ENCODE results near the gene PRXL2A.
A peak's percentile ranks its signal among the peaks of the same experiment; 100 is the strongest.
"Not testable (repeated sequence)": the region's sequence is repeated elsewhere in the genome, so short reads cannot be mapped to it uniquely, and the experiment has no call there.

PRXL2A gene

DNA sequence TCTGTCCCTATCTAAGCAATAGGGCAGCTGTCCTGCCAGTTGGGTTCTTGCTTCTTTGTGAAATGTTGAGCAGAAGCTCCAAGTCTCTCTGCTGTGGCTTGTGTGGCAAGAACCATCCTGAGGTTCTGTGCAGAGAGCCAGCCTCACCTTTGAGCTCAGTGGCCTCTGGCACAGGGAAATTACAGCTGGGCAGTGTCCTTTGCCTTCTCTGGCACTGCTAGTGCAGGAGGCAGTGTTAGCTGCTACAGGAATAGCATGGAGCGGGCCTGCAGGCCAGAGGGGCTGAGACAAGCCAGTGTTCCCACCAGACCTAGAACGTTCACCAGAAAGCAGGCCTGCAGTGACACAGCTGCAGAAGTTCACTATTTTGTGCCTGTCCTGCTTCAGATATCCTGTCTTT, 1.8 kb downstream of the PRXL2A start:
- no peak for DNase-seq (ENCODE audit: low read depth)
- H3K4me3 ChIP-seq (ENCODE audit: low read depth, low read length): no peak overlapping the region

- DNase-seq (ENCODE audit: low read depth): no peak
- no peak overlapping the region for H3K4me3 ChIP-seq (ENCODE audit: low read depth, low read length)
Measured at GRCh38 chr10:80410578-80411145, 2.3 kb downstream of the PRXL2A start.

- no peak overlapping the region for H3K4me3 ChIP-seq (ENCODE audit: low read depth, low read length)
- no peak for DNase-seq (ENCODE audit: low read depth)
Measured at GRCh38 chr10:80411267-80411668, 2.9 kb downstream of the PRXL2A start.

DNA sequence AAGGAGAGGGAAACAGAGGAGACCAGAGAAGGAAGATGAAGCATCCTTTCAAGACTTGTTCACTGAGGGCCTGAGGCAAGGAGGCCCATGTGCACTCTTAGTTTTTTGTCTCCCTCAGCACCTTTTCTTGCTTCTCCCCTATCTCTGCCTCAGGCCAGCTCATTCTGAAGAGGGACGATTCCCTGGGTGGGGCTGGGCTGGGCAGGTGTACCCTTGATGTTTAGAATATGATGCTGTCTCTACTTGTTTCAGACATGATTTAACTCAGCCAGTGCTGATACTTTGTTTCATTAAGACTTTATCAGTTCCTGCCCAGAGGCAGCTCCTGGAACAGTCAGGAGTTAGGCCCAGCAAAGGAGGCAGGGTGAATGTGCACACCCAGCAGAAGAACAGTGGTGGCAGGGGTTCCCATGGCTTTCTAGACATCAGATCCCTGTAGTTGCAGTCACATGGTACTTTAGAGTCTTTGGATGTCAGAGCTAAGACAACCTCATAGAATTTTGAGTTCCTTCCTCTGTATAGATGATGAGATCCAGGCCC, 3.4 kb downstream of the PRXL2A start:
- no peak for DNase-seq (ENCODE audit: low read depth)
- H3K4me3 ChIP-seq (ENCODE audit: low read depth, low read length): no peak overlapping the region

DNA sequence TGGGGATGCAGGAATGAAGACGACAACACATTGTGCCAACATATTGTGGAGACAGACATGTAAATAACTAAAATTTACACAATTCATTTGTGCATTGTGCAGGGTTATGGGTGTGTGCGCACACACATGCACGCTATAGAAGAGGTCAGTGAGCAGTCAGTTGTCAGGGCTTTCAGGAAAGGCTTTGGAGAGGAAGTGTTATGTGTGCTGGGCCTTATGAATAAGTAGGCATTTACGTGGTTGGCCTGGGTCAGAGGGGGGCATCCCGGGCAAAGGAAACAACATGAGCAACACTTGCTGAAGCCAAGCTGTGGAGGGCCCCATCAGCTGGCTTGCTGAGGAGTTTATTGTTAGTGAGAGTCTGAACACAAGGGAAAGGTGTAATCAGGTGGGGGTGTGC, 4.1 kb downstream of the PRXL2A start:
- no peak for DNase-seq (ENCODE audit: low read depth)
- H3K4me3 ChIP-seq (ENCODE audit: low read depth, low read length): no peak overlapping the region

- peak; percentile 62 for DNase-seq (ENCODE audit: low read depth)
- no peak overlapping the region for H3K4me3 ChIP-seq (ENCODE audit: low read depth, low read length)
Measured at GRCh38 chr10:80413271-80413996, 5.1 kb downstream of the PRXL2A start.

DNA sequence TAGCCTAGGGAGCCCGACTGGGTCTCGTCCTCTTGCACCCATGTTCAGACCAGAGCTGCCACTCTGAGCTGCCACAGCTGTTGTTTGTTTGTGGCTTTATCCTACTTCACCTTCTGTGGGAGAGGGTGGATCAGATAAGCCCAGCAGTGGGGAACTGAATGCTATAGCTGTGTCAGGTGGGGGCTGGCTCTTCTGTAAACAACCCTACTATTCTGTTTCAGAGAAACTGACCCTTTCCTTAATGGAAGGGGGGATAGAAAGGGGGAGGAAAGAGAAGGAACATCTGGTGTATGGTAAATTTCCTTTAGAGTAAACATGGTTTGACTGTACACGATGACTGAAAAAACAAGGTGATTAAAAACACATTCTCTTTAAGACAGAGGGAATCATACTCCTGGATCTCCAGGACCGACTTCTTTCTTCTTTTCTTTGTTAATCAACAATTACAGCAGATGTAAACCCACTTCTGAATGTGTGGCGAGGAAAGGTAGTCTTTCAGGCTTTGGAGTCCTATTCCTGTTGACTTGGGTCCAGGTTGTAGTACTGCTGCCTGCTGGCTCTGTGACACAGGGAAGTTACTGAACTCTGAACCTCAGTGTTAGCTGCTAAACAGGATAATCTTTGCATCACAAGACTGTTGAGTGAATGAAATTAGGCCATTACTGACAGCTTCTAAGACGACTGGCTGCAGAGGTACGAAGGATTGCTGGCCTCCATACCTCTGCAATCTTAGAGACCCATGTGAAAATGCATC, 6.0 kb downstream of the PRXL2A start:
- H3K4me3 ChIP-seq (ENCODE audit: low read depth, low read length): no peak overlapping the region
- DNase-seq (ENCODE audit: low read depth): no peak

- no peak overlapping the region for H3K4me3 ChIP-seq (ENCODE audit: low read depth, low read length)
- no peak for DNase-seq (ENCODE audit: low read depth)
Measured at GRCh38 chr10:80415734-80416478, 7.6 kb downstream of the PRXL2A start.

GRCh38 chr10:80416479-80417098, 8.2 kb downstream of the PRXL2A start:
- H3K4me3 ChIP-seq (ENCODE audit: low read depth, low read length): no peak overlapping the region
- DNase-seq (ENCODE audit: low read depth): peak; percentile 78

DNA sequence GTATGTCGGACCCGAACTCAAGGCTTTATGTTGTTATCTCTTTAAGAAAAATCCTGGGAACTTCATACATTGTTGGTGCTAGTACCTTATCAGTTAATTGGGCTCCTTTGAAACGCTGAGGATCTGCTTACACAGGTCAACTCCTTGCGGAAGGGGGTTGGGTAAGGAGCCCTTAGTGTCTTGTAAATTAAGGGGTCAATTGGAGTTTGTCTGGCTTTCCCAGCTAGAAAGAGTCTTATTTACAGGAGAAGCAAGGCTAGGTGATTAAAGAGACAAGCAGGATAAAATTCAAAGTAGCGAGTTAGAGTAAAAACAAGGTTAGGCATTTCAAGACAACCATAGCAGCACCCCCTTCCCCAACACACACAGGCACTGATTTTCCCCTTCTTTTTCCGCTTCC, 8.9 kb downstream of the PRXL2A start:
- not testable (repeated sequence) for DNase-seq (ENCODE audit: low read depth); H3K4me3 ChIP-seq (ENCODE audit: low read depth, low read length)

GRCh38 chr10:80421050-80421706, 12.8 kb downstream of the PRXL2A start:
- no peak overlapping the region for H3K4me3 ChIP-seq (ENCODE audit: low read depth, low read length)
- DNase-seq (ENCODE audit: low read depth): no peak

GRCh38 chr10:80421707-80422536, 13.6 kb downstream of the PRXL2A start:
- no peak for DNase-seq (ENCODE audit: low read depth)
- no peak overlapping the region for H3K4me3 ChIP-seq (ENCODE audit: low read depth, low read length)

DNA sequence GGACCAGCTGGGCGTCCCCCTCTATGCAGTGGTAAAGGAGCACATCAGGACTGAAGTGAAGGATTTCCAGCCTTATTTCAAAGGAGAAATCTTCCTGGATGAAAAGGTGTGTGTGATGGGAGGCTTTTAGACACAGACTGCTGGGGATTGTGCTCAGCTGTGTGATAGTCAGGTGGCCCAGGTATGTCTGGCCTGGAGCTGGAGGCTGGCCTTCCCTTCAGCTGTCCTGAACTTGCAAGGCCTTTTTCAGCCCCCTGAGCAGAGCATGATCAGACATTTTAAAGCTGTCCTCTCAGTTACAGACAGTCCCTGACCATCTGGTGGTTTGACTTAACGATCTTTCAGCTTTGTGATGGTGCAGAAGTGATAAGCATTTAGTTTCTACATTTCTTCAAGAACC, 17.6 kb downstream of the PRXL2A start:
- H3K4me3 ChIP-seq (ENCODE audit: low read depth, low read length): no peak overlapping the region

DNA sequence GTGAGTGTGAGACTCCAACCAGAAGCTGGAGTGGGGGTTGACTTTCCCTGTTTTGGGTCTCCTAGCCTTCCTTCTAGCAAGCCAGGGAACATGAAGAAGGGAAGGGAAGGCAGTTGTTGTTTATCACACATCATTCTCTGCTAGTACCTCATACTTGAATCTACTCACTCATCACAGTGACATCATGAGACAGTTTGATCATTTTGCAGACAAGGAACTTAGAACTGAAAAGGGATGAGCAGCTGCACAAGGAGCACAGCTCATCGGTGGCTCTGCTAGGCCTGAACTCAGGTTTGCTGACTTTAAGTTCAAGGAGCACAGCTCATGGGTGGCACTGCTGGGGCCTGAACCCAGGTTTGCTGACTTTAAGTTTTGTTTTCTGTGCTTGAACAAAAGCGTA, 19.2 kb downstream of the PRXL2A start:
- H3K4me3 ChIP-seq (ENCODE audit: low read depth, low read length): no peak overlapping the region
- no peak for DNase-seq (ENCODE audit: low read depth)

More for the DNA sequence above, 17.6 kb downstream of the PRXL2A start:
- DNase-seq (ENCODE audit: low read depth): no peak

GRCh38 chr10:80429521-80429973, 21.2 kb downstream of the PRXL2A start:
- DNase-seq (ENCODE audit: low read depth): no peak
- H3K4me3 ChIP-seq (ENCODE audit: low read depth, low read length): no peak overlapping the region

DNA sequence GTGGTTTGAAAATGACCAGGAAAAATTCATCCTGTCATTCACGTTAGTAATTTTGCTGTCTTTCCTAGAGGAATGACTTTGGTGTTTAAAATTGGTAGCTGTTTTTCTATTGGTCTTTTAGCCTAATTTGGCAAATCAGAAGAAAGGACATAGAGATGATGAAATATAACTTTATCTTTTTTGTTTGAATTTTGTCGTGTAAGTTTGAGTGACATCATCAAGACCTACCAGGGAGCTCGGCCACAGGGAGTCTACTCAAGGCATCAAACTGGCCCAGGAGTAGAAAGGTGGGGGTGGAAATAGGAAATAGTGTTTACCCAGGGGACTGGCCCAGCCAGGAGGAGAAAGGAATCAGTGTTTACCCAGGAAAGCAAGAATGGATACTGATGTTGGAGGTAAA, 24.8 kb downstream of the PRXL2A start:
- no peak overlapping the region for H3K4me3 ChIP-seq (ENCODE audit: low read depth, low read length)
- DNase-seq (ENCODE audit: low read depth): no peak

DNA sequence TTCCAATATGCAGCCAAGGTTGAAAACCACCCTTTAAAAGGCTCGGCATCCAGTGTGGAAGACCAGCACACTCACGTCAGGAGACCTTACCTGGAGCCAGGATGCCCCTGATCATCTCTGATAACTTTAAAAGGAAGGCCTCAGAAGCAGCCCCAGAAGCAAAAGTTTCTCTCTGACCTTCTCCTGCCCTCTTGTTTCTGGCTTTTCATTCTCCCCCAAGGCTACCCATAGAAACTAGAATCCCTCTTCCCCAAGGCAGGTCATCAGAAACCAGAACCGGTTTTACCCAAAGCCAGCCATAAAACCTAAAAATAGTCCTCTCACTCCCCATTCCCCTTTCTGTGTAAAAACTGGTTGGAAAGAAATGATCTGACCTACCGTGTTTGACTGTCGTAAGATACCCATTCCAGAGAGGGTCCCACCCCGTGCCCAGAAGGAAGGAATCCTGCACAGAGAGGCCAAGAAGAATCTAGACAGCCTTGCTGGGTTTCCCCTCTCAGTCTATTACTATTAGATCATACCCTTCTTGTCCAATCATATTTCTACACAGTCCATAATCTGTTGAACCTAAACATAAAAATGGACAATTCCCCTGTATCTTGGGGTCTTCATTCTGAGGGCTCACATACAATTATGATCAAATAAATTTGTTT, 28.2 kb downstream of the PRXL2A start:
- H3K4me3 ChIP-seq (ENCODE audit: low read depth, low read length): no peak overlapping the region
- DNase-seq (ENCODE audit: low read depth): no peak

All from skeletal muscle cell (primary cell).